NCI-H2107 treated with DMSO at 0.1 percent for 48 hours (cell line): ENCODE data around the gene RFNG.

Experiments
- DNase-seq: peaks from one replicate; lab custom pipeline; 2025; ENCODE audit not compliant: unreplicated experiment; lab: John Stamatoyannopoulos, UW

Gene RFNG

GRCh38 chr17:82051776-82052637 is at the start of gene RFNG, which contains the start of gene GPS1:
RFNG (minus strand) TSS chr17:82051811; CDS start chr17:82051766, 45 bp downstream.
GPS1 (plus strand) TSS chr17:82051898; CDS start chr17:82051932, 34 bp downstream.
- DNase-seq: peak; percentile 14

GRCh38 chr17:82101301-82101715 is 49.7 kb upstream of the RFNG start:
- DNase-seq: no peak

- no peak for DNase-seq
Observed at GRCh38 chr17:82100502-82101298, 49.1 kb upstream of the RFNG start.

GRCh38 chr17:82098939-82099763 is 47.5 kb upstream of the RFNG start:
- no peak for DNase-seq

- peak; percentile 55 for DNase-seq
Observed at GRCh38 chr17:82098169-82098938, 46.7 kb upstream of the RFNG start, which contains the start of gene FASN. FASN (minus strand) TSS chr17:82098236; CDS start chr17:82096445, 1,791 bp downstream.

GRCh38 chr17:82097919-82098168 is 46.2 kb upstream of the RFNG start:
- no peak for DNase-seq

GRCh38 chr17:82097184-82097918 is 45.7 kb upstream of the RFNG start:
- no peak for DNase-seq

- DNase-seq: no peak
Observed at GRCh38 chr17:82096709-82097183, 45.1 kb upstream of the RFNG start.

GRCh38 chr17:82095777-82096708 is 44.4 kb upstream of the RFNG start:
- DNase-seq: no peak

- DNase-seq: no peak
Observed at GRCh38 chr17:82094931-82095776, 43.5 kb upstream of the RFNG start.

- DNase-seq: no peak
Observed at GRCh38 chr17:82092995-82093751, 41.6 kb upstream of the RFNG start.

- DNase-seq: no peak
Observed at GRCh38 chr17:82092628-82092994, 41.0 kb upstream of the RFNG start.

- no peak for DNase-seq
Observed at GRCh38 chr17:82092094-82092586, 40.5 kb upstream of the RFNG start.

GRCh38 chr17:82091264-82092066 is 39.9 kb upstream of the RFNG start:
- no peak for DNase-seq

GRCh38 chr17:82090549-82091263 is 39.1 kb upstream of the RFNG start:
- no peak for DNase-seq
